ENCODE results near the gene CELF4.

- no peak for TF ChIP-seq GATA2 (IDR thresholded peaks at IDR 0.05; ENCODE audit: low read depth, low read length)
- no peak for TF ChIP-seq GATA3 (IDR thresholded peaks at IDR 0.05; ENCODE audit: low read depth, low read length)
Observed at GRCh38 chr18:37407571-37407970, 158.0 kb downstream of the CELF4 start.

Measured in SH-SY5Y (cell line).